HG03442 (cell line): ENCODE results near the gene TPP2.

Source experiments
- ATAC-seq: cut with Tn5 transposase; IDR thresholded peaks from one replicate; pipeline ENCODE4 v1.9.1; 2021; ENCODE audit warnings: mild to moderate bottlenecking, moderate library complexity; ENCODE audit not compliant: unreplicated experiment

The TPP2 gene

DNA sequence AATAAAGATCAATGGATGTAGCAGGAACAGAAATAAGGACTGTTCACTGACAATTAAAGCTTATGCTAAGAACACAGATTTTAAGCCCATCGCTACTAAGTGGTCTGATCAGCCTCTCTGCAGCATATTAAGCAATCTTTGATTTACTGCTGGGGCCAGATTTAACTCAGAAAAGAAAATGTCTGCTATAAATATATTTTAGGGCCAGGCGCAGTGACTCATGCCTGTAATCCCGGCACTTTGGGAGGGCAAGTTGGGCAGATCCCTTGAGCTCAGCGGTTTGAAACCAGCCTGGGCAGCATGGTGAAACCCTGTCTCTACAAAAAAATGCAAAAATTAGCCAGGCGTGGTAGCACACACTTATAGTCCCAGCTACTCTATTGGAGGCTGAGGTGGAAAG is 55.1 kb downstream of the TPP2 start:
- ATAC-seq: no peak

- ATAC-seq: no peak
Observed at GRCh38 chr13:102654756-102655155, 58.0 kb downstream of the TPP2 start.

DNA sequence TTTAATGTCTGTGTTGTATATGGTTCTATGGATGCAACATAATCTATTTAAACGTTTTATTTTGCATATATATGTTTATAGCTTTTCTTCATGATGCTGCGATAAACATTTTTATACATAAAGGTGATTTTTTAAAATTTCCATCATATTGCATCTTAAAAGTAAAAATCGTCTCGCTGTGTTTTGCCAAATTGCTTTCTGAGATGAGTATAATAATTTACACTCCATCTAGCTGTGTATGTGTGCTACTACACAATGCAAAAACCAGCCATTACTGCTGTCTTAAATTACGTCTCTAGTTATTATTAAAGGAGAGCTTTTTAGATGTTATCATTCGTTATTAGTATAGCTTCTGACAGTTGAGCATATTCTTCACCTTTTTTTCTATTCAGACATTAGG is 60.8 kb downstream of the TPP2 start:
- ATAC-seq: no peak

GRCh38 chr13:102658660-102659059 is 61.9 kb downstream of the TPP2 start:
- ATAC-seq: no peak

- no peak for ATAC-seq
Observed at GRCh38 chr13:102659168-102659713, 62.5 kb downstream of the TPP2 start.

DNA sequence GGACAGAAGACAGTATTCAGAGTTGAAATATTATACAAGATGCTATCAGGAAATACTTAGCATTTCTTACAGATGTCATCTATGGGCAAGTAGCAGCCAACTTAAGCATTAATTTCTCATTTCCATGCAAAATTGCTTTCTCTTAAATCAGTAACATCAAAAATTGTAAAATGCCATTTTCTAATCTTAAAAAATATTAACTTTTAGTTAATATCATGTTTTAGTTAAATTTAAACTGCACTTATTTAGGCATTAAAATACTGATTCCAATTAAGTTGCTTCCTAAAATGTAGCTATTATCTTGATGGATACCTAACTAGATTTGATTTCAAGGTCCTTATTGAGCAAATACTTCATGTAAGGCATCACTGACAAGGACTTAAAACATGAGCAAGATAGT is 70.2 kb downstream of the TPP2 start:
- ATAC-seq: no peak

DNA sequence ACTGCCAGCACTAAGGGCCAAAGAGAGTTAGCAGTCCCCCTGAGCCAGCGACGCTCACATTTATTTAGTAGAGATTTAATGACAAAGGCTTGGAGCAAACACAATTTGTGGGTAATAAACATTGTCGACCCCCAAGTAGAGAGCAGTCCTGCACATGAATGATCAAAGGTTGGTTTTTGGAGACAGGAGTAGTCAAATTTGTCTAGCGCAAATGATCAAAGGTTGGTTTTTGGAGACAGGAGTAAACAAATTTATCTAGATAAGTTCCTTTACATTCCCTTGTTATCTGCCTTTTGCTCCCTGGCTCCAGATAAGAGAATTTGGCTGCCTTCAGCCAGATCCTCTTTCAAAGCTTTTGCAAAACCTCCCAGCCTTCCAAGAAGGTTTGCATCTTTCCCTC is 71.1 kb downstream of the TPP2 start:
- ATAC-seq: no peak

GRCh38 chr13:102670130-102670529 is 73.3 kb downstream of the TPP2 start:
- ATAC-seq: no peak

GRCh38 chr13:102675115-102675514 is 78.3 kb downstream of the TPP2 start:
- no peak for ATAC-seq

DNA sequence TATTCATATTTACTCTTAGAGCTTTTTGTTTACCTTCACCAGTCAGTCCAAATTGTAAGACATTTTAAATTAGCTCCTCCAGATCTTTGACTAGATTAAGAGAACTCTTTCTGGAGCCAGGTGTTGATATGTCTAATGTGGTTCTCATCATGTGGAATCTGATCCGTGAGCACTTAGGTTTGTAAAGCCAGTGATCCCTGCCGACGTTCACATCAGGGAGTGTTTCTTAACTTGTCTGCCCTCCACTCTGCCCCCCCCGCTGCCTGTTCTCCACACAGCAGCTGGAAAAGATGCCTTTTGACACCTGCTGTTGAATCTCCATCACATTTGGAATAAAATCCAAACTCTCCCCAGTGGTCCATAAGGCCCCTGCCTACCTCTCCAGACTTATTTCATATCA is 80.3 kb downstream of the TPP2 start:
- no peak for ATAC-seq

DNA sequence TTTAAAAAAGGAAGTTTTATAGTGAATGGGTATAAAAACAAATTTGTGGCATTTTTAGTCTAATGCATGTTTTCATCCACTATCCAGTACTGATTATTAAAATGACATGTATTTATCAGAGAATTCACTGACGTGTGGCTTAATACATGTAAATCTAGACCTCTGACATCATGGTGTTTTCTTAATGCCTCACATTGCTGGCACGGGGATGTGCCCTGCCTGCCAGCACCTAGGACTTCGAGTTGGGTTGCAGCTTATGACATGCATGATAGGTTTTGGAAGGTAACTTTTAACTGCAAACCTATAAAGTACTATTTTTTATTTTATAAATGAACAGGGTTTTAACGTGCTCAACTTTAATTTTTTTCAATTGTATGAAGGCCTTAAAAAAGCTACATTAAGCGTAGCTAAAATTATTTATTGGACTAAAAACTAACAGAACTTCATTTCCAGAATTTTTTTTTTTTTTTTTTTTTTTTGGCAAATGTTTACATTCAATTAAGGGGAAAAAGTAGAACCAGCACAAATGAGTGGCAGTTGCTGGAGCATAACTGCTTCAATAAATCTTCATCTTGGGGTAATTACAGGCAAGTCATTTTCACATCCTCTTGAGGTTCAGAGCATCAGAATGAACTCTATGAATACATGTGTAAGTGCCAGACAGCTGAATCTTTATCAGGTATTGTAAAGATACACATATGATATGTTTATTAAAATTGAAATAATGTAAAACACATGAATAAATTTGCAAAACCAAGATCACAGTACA is 81.7 kb downstream of the TPP2 start:
- no peak for ATAC-seq

DNA sequence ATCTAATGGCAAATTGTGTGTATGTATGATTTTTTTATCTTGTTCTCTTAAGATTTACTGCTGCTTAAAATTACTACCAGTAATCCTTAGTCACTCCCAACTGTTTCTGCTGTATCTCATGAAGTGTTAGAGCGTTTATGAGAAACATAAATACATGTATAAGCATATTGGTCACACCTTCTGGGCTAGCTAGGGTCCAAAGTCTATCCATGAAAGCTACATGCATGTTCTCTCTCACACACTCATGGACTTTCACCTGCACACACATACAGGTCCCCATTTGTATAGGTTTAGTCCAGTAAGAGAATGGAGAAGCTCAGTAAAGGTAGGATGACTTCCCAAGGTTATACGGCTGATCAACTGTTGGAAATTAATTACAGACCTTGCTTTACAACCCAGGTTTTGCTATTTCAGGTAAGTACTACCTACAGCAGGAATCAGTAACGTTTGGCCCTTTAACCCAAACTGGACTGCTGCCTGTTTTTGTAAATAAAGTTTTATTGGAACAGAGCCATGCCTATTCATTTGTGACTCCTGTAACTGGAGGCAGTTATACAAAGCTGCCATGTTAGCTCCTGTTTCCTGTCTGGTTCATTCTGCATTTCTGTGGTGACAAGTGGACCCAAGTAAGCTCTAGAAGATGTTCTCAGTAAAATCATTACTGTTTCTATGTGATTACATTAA is 82.8 kb downstream of the TPP2 start:
- ATAC-seq: no peak

GRCh38 chr13:102680133-102680717 is 83.4 kb downstream of the TPP2 start:
- no peak for ATAC-seq

DNA sequence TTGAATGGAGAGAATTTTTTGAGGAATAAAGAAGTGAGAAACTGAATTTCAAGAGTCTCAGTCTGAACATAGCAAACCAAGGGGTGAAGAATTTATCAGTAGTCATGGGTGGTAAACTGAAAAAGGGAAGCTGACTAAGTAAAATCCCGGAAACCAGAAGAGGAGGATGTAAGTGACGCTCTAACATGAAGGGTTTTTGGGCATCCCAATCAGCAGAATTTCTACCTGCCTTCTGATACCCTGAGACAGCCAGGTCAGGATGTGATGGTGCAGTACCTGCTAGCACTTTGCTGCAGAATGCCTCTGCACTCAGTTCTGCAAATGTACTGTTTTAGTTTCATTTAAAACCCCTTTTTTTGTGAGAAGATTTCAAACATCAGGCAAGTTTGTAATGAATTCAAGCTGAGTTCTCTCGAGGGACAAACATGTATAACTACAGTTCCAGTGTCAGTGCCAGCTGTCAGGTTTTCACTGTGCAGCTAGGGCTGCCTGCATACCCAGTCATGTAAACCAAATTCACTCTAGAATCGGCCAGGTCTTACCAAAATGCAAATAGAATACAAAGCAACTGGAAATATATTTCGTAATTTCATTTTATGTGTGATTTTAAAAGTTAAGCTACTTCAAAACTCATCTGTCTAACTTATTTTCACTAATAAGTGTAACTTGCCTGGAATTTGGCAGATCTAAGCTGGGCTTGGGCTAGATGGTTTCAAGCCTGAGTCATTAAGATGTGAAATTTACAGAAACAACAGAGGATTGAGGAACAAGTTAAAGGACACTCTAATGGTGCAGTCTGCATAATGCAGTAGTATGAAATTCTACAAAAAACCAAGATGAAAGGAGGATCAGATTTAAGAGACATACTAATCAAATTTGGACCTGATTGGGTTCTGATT is 84.3 kb downstream of the TPP2 start:
- ATAC-seq: no peak

- no peak for ATAC-seq
Observed at GRCh38 chr13:102682211-102682610, 85.4 kb downstream of the TPP2 start.

DNA sequence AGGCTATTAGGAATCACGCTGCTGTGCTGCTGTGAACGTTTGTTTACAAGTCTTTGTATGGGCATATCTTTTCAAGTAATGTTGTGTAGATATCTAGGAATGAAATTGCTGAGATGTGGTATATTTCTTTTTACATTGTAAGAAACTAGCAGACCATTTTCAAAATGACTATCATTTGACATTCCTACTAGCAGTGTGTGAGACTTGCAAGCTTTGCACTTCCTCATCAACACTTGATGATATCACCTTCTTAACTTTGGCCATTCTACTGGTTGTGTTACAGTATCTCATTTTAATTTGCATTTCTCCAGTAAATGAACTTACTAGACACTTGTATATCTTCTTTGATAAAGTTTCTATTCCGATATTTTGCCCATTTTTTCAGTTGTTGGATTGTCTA is 85.9 kb downstream of the TPP2 start:
- no peak for ATAC-seq

DNA sequence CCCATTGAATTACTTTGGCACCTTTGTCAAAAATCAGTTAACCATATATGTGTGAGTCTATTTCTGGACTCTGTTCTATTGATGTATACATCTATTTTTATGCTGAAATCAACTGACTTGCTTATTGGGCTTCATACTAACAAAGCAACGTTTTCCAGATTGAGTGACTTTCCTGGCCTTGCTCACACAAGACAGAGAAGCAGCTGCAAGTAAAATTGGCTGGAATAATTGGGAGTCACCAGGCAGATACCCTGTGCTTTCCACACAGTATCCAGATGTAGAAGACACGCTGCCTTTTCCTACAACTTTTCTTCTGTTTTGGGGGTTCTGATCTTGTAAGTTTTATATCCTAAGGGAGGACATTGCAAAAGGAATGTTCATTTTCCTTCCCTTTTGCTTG is 86.9 kb downstream of the TPP2 start:
- no peak for ATAC-seq

DNA sequence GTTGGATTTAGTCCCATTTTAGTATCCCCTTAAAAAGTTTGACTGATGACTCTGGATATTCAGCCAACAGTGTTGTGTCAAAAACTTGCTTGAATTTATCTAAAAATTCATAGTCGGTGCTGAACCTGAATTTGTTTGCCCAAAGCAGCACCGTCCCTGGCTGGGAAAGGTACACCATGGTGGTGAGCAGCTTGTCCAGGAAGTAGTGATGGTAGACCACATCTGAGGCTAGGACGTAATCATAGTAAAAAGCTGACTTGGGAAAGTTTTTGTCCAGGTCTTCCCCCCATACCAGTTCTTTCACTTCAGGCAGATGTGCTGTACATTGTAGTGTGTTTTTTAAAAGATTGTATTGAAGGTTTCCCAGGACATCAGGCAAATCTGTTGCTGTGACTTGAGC is 89.2 kb downstream of the TPP2 start:
- no peak for ATAC-seq

DNA sequence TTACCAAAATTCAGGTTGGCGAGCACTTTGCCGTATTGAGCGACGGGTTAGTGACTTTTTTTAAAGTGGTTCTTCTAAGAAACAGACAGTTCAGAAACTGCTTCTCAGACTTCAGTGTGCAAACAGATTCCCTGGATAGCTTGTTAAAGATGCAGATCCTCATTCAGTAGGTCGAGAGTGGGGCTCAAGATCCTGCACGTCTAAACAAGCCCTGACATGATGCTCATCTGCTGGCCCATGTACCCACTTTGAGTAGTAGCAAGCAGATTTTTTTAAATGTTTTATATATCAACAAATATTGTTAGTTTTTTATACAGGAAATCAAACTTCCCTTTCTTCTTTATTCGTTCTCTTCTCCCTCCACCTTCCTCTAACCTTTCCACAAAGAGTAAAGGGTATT is 90.7 kb downstream of the TPP2 start:
- ATAC-seq: no peak

- ATAC-seq: no peak
Observed at GRCh38 chr13:102688306-102688973, 91.7 kb downstream of the TPP2 start.
